Mesendoderm (in vitro differentiated cells): ENCODE results near the gene GIPC2.

Source experiments
- DNase-seq: peaks from one replicate; pipeline ENCODE4 v3.0.0; 2013
- H2AK5ac ChIP-seq: 2 replicates; pipeline ENCODE4 v1.6.1; 2013; ENCODE audit warnings: low read length, inconsistent platforms
- H2BK120ac ChIP-seq: 2 replicates; pipeline ENCODE4 v1.6.1; 2013; ENCODE audit warnings: low read depth, mild to moderate bottlenecking, low read length, moderate library complexity, mixed read lengths
- H2BK15ac ChIP-seq: replicated peaks from 2 replicates; pipeline ENCODE4 v1.6.1; 2013; ENCODE audit warnings: low read depth, mild to moderate bottlenecking, moderate library complexity
- H2BK5ac ChIP-seq: 2 replicates; pipeline ENCODE4 v1.6.1; 2013; ENCODE audit warnings: low read length, inconsistent platforms
- H3K18ac ChIP-seq: 2 replicates; pipeline ENCODE4 v1.6.1; 2013; ENCODE audit warnings: mild to moderate bottlenecking, low read length, mixed read lengths
- H3K23ac ChIP-seq: one replicate; pipeline ENCODE4 v1.6.1; 2013; ENCODE audit warnings: low read length
- H3K27ac ChIP-seq: 2 replicates; pipeline ENCODE4 v1.5.1; 2013; ENCODE audit warnings: low read depth, mild to moderate bottlenecking, inconsistent platforms, low read length, moderate library complexity
- H3K27me3 ChIP-seq: 2 replicates; pipeline ENCODE4 v1.6.1; 2013; ENCODE audit warnings: low read length, control low read depth, mild to moderate bottlenecking, inconsistent platforms; ENCODE audit not compliant: insufficient read depth, poor library complexity
- H3K36me3 ChIP-seq: 2 replicates; pipeline ENCODE4 v1.6.1; 2013; ENCODE audit warnings: low read length, inconsistent platforms; ENCODE audit not compliant: control insufficient read depth, insufficient read depth
- H3K4ac ChIP-seq: one replicate; pipeline ENCODE4 v1.6.1; 2013; ENCODE audit warnings: low read depth, mild to moderate bottlenecking, low read length, moderate library complexity
- H3K4me1 ChIP-seq: 2 replicates; pipeline ENCODE4 v1.6.1; 2013; ENCODE audit warnings: low read depth, low read length, inconsistent platforms; ENCODE audit not compliant: control insufficient read depth
- H3K4me2 ChIP-seq: 2 replicates; pipeline ENCODE4 v1.6.1; 2013; ENCODE audit warnings: low read length
- H3K4me3 ChIP-seq: 2 replicates; pipeline ENCODE4 v1.5.1; 2013; ENCODE audit warnings: mild to moderate bottlenecking, low read length
- H3K56ac ChIP-seq: one replicate; pipeline ENCODE4 v1.6.1; 2013; ENCODE audit warnings: low read length
- H3K79me1 ChIP-seq: 2 replicates; pipeline ENCODE4 v1.6.1; 2013; ENCODE audit warnings: low read length, inconsistent platforms
- H3K79me2 ChIP-seq: 2 replicates; pipeline ENCODE4 v1.6.1; 2013; ENCODE audit warnings: mild to moderate bottlenecking, low read length; ENCODE audit not compliant: control insufficient read depth, insufficient read depth
- H3K9ac ChIP-seq: 2 replicates; pipeline ENCODE4 v1.6.1; 2013; ENCODE audit warnings: low read length, inconsistent platforms
- H4K5ac ChIP-seq: one replicate; pipeline ENCODE4 v1.6.1; 2013; ENCODE audit warnings: low read length
- H4K8ac ChIP-seq: one replicate; pipeline ENCODE4 v1.6.1; 2013; ENCODE audit warnings: low read depth, mild to moderate bottlenecking, control low read depth, low read length, moderate library complexity
- WGBS: extraction: QIAGEN DNeasy Blood & Tissue Kit; methylation state at CpG from one replicate; pipeline ENCODE4 v1.1.7; 2013; ENCODE audit warnings: low lambda C conversion rate, missing lambda C conversion rate; ENCODE audit not compliant: insufficient coverage; ENCODE audit errors: extremely low coverage; 5-methylcytosine and 5-hydroxymethylcytosine counted together

Gene GIPC2

DNA sequence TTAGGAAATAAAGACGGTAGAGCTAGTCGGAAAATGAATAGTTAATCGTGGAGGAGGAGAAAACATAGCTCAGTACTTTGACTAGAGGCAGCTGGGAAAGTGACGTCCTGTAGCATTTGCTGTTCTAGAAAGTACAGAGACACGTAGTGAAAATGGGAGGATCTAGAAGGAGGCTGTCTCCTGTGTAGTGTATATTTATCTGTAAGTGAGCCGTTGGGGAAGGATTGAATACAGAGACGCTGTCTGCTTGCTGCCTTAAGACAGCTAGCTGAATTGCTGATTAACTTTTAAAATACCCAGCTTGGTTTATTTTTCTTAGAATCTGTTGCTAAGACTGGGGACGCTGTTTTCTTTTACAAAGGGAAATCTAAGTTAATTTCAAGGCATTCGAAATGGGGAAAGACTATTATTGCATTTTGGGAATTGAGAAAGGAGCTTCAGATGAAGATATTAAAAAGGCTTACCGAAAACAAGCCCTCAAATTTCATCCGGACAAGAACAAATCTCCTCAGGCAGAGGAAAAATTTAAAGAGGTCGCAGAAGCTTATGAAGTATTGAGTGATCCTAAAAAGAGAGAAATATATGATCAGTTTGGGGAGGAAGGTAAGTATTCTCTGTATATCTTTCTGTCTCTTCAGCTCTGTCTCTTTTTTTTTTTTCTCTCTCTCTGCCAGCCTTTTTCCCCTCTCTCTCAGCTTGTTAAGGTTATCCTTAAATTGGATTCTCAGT is 40.9 kb upstream of the GIPC2 start, which contains the start of gene DNAJB4:
Gene DNAJB4, plus strand, starts transcription at position 221 of the 729 bp plus-strand sequence. Its CDS starts 172 bp downstream, at position 393.
- peak; percentile 92 for DNase-seq
- Histone ChIP-seq H3K27me3 (no peaks in the 10 kb centered on the region), H2AK5ac (no peak within 1 kb of the TSS), H3K4me1 (no peaks in the 10 kb centered on the region), H3K4me2 (peak within 1 kb of the TSS; percentile 12), H3K79me1 (no peaks in the 10 kb centered on the region), H2BK5ac (no peak within 1 kb of the TSS), H3K79me2 (no peaks in the 10 kb centered on the region), H3K36me3 (no peaks in the 10 kb centered on the region), H3K56ac (peak within 1 kb of the TSS; percentile 36), H3K9ac (peak within 1 kb of the TSS; percentile 47), H4K5ac (no peak within 1 kb of the TSS), H2BK15ac (no peak within 1 kb of the TSS), H4K8ac (no peak within 1 kb of the TSS), H3K23ac (no peak within 1 kb of the TSS), H3K27ac (no peak within 1 kb of the TSS), H3K4me3 (no peak within 1 kb of the TSS), H3K4ac (no peak within 1 kb of the TSS), H2BK120ac (no peak within 1 kb of the TSS), H3K18ac (peak within 1 kb of the TSS; percentile 41)
- no CpG with 5 or more reads among the region's 12 CpGs for WGBS

DNA sequence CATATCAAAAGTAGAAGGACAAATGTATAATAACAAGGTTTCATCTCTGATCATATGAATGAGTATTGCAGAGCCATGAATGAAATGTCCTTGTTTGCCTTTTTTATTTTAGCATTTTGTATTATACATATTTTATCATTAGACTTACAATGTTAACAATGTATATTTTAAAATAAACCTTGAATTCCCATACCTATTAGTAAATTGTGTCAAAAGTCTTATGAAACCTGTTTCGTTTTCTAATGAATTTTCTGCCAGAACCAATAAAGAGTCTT is 40.4 kb upstream of the GIPC2 start:
- H3K36me3 ChIP-seq: no peaks in the 10 kb centered on the region
- WGBS: no CpG with 5 or more reads among the region's 1 CpG
- no peak for DNase-seq
- no peak overlapping the region for H2AK5ac ChIP-seq
- no peak overlapping the region for H2BK15ac ChIP-seq
- H4K5ac ChIP-seq: no peak overlapping the region
- H3K27me3 ChIP-seq: no peaks in the 10 kb centered on the region
- no peaks in the 10 kb centered on the region for H3K4me1 ChIP-seq
- H3K4ac ChIP-seq: no peak overlapping the region
- no peak overlapping the region for H3K9ac ChIP-seq
- no peak overlapping the region for H3K4me3 ChIP-seq
- H3K18ac ChIP-seq: no peak overlapping the region
- H2BK120ac ChIP-seq: no peak overlapping the region
- H3K79me1 ChIP-seq: no peaks in the 10 kb centered on the region
- no peak overlapping the region for H4K8ac ChIP-seq
- no peaks in the 10 kb centered on the region for H3K79me2 ChIP-seq
- H2BK5ac ChIP-seq: no peak overlapping the region
- no peak overlapping the region for H3K4me2 ChIP-seq
- H3K27ac ChIP-seq: no peak overlapping the region
- H3K56ac ChIP-seq: no peak overlapping the region
- H3K23ac ChIP-seq: no peak overlapping the region

DNA sequence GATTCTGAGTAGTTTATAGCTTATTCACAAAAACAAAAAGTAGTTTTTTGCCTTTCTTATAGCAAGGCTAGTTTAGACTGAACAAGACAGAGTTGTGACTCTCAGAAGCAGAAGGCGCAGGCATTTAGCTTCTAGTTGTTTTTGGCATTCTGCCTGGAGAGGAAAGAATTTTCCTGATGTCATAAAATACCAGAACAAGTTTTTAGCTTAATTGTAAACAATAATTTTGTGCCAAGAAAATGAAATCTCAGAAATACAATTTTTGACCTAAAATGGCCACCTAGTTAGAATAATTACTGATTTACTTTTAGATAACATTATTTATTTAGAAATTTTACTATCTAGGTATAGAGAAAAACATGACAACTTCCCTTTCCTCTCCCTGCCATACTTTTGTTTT is 40.0 kb upstream of the GIPC2 start:
- H3K4me3 ChIP-seq: no peak overlapping the region
- no peak overlapping the region for H3K23ac ChIP-seq
- no peak overlapping the region for H4K5ac ChIP-seq
- no peaks in the 10 kb centered on the region for H3K79me1 ChIP-seq
- H2BK120ac ChIP-seq: no peak overlapping the region
- no peaks in the 10 kb centered on the region for H3K36me3 ChIP-seq
- H2BK5ac ChIP-seq: no peak overlapping the region
- H3K27ac ChIP-seq: no peak overlapping the region
- no peak overlapping the region for H2BK15ac ChIP-seq
- no peak overlapping the region for H2AK5ac ChIP-seq
- no peak overlapping the region for H3K4me2 ChIP-seq
- H3K9ac ChIP-seq: no peak overlapping the region
- DNase-seq: no peak
- WGBS: no CpG with 5 or more reads among the region's 1 CpG
- no peak overlapping the region for H3K18ac ChIP-seq
- H3K56ac ChIP-seq: no peak overlapping the region
- no peak overlapping the region for H3K4ac ChIP-seq
- H3K4me1 ChIP-seq: no peaks in the 10 kb centered on the region
- no peaks in the 10 kb centered on the region for H3K27me3 ChIP-seq
- no peak overlapping the region for H4K8ac ChIP-seq
- H3K79me2 ChIP-seq: no peaks in the 10 kb centered on the region

DNA sequence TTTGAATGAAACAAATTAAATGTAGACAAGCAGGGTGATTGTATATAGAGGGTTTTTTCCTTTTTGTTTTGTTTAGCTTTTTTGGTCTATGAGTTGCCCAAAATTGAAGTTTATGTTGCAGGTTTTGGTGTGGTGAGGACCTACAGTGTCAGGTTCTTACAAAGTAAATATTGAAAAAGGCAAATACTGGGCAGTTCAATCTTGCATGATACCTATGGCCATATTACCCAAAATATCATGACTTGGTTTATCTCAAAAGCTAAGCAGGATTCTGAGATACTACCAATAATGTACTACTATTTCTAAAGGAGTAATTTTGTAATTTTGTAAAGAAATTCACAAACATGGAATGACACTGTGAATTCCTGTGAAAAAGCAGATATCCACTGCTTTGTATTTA is 39.2 kb upstream of the GIPC2 start:
- Histone ChIP-seq H3K9ac (no peak overlapping the region), H4K5ac (no peak overlapping the region), H3K27me3 (no peaks in the 10 kb centered on the region), H3K56ac (no peak overlapping the region), H2AK5ac (no peak overlapping the region), H3K79me1 (no peaks in the 10 kb centered on the region), H3K27ac (no peak overlapping the region), H3K4ac (no peak overlapping the region), H2BK5ac (no peak overlapping the region), H3K36me3 (no peaks in the 10 kb centered on the region), H4K8ac (no peak overlapping the region), H3K4me2 (no peak overlapping the region), H2BK15ac (no peak overlapping the region), H3K79me2 (no peaks in the 10 kb centered on the region), H3K18ac (no peak overlapping the region), H3K4me1 (no peaks in the 10 kb centered on the region), H3K4me3 (no peak overlapping the region), H3K23ac (no peak overlapping the region), H2BK120ac (no peak overlapping the region)
- no peak for DNase-seq

DNA sequence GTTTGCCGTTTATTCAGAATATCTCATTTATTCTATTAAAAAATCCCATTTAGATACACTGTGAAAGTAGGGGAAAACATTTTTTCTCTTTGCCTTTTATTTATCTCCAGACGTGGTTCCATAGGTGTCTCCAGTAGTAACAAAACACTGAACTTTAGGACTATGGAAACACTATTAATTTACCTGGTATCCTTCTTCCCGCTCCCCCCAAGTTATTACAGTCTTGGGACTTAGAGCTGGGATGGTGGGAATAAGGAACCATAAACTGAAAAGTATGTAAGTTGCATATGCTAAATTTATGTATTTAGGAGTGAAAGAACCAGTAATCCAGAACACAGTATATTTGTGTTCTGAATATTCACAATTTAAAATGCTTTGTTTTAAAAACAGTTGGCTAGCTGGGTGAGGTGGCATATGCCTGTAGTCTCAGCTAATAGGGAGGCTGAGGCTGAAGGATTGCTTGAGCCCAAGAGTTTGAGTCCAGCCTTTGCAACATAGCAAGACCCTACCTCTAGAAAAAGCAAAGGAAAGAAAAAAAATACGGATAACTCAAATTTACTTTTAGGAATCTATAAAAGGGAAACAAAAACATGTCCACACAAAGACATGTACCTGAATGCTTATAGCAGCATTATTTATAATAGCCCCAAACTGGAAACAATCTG is 38.0 kb upstream of the GIPC2 start:
- Histone ChIP-seq H2AK5ac (no peak overlapping the region), H3K56ac (no peak overlapping the region), H4K5ac (no peak overlapping the region), H3K4ac (peak overlapping the region; percentile 16), H3K9ac (no peak overlapping the region), H4K8ac (no peak overlapping the region), H3K79me1 (no peaks in the 10 kb centered on the region), H3K18ac (no peak overlapping the region), H2BK15ac (no peak overlapping the region), H3K27ac (no peak overlapping the region), H3K23ac (no peak overlapping the region), H3K79me2 (no peaks in the 10 kb centered on the region), H3K36me3 (no peaks in the 10 kb centered on the region), H3K4me3 (no peak overlapping the region), H3K4me2 (no peak overlapping the region), H3K27me3 (no peaks in the 10 kb centered on the region), H3K4me1 (no peaks in the 10 kb centered on the region), H2BK5ac (no peak overlapping the region), H2BK120ac (no peak overlapping the region)
- no peak for DNase-seq
- WGBS: no CpG with 5 or more reads among the region's 4 CpGs

DNA sequence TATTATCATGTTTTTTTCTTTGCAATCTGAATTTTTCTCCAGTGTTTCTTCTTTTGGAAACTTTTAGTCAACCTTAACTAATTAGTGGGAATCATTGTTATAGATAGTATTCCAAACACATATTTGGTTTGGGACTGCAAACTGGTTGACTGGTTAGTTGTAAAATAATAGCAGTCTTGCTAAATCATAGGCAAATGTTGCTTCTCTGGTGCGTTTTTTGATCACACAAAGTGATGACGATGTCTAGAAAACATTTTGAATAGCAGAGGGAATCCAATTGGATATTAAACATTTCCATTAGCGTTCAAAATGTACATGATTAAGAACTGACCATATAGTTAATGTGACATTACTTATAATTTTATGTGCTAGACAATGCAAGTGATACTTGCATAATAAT is 36.5 kb upstream of the GIPC2 start:
- no peak overlapping the region for H3K4me2 ChIP-seq
- no CpG with 5 or more reads among the region's 3 CpGs for WGBS

More for the DNA sequence above, 36.5 kb upstream of the GIPC2 start:
- H2BK15ac ChIP-seq: no peak overlapping the region
- no peak overlapping the region for H4K5ac ChIP-seq
- no peak overlapping the region for H3K18ac ChIP-seq
- no peaks in the 10 kb centered on the region for H3K4me1 ChIP-seq
- H2BK5ac ChIP-seq: no peak overlapping the region
- no peak overlapping the region for H3K23ac ChIP-seq
- no peak overlapping the region for H3K4ac ChIP-seq
- no peak overlapping the region for H3K56ac ChIP-seq
- no peak overlapping the region for H3K4me3 ChIP-seq
- H3K27ac ChIP-seq: no peak overlapping the region
- no peak overlapping the region for H2BK120ac ChIP-seq
- H4K8ac ChIP-seq: no peak overlapping the region
- no peak for DNase-seq
- no peaks in the 10 kb centered on the region for H3K27me3 ChIP-seq
- H3K79me1 ChIP-seq: no peaks in the 10 kb centered on the region
- H3K36me3 ChIP-seq: no peaks in the 10 kb centered on the region
- no peaks in the 10 kb centered on the region for H3K79me2 ChIP-seq
- no peak overlapping the region for H3K9ac ChIP-seq
- H2AK5ac ChIP-seq: no peak overlapping the region
